Hepatic stellate cell (primary cell): ENCODE measurements around the gene RAB3D.
A peak's percentile ranks its signal among the peaks of the same experiment; 100 is the strongest.
"Not testable (repeated sequence)": the region's sequence is repeated elsewhere in the genome, so short reads cannot be mapped to it uniquely, and the experiment has no call there.

Experiments
- DNase-seq: peaks from one replicate; pipeline ENCODE4 v3.0.0; 2011; ENCODE audit warnings: low spot score

Gene RAB3D

GRCh38 chr19:11338121-11338520 is 1.3 kb downstream of the RAB3D start:
- no peak for DNase-seq

- DNase-seq = no peak
Observed at GRCh38 chr19:11337080-11337479, 2.4 kb downstream of the RAB3D start.

- no peak for DNase-seq
Observed at GRCh38 chr19:11335449-11336146, 3.9 kb downstream of the RAB3D start.

GRCh38 chr19:11333838-11334237 is 5.6 kb downstream of the RAB3D start:
- not testable (repeated sequence) for DNase-seq

GRCh38 chr19:11332822-11333221 is 6.6 kb downstream of the RAB3D start:
- no peak for DNase-seq

GRCh38 chr19:11331502-11331901 is 8.0 kb downstream of the RAB3D start:
- no peak for DNase-seq

GRCh38 chr19:11330127-11330526 is 9.3 kb downstream of the RAB3D start:
- no peak for DNase-seq

- no peak for DNase-seq
Observed at GRCh38 chr19:11325544-11325943, 13.9 kb downstream of the RAB3D start.

GRCh38 chr19:11324748-11325389 is 14.6 kb downstream of the RAB3D start:
- no peak for DNase-seq

- DNase-seq = peak; percentile 80
Observed at GRCh38 chr19:11324079-11324661, 15.3 kb downstream of the RAB3D start.

- no peak for DNase-seq
Observed at GRCh38 chr19:11323601-11324078, 15.8 kb downstream of the RAB3D start.

- no peak for DNase-seq
Observed at GRCh38 chr19:11322269-11323024, 17.0 kb downstream of the RAB3D start.

- DNase-seq = no peak
Observed at GRCh38 chr19:11321191-11322126, 18.0 kb downstream of the RAB3D start.

GRCh38 chr19:11320278-11320995 is 19.0 kb downstream of the RAB3D start:
- DNase-seq = not testable (repeated sequence)

- no peak for DNase-seq
Observed at GRCh38 chr19:11306337-11306736, 33.1 kb downstream of the RAB3D start.

- DNase-seq = no peak
Observed at GRCh38 chr19:11304936-11305335, 34.5 kb downstream of the RAB3D start.

GRCh38 chr19:11300811-11301120 is 38.7 kb downstream of the RAB3D start:
- no peak for DNase-seq

- no peak for DNase-seq
Observed at GRCh38 chr19:11299946-11300810, 39.3 kb downstream of the RAB3D start.

GRCh38 chr19:11296264-11296663 is 43.2 kb downstream of the RAB3D start:
- DNase-seq = no peak

GRCh38 chr19:11295665-11296245 is 43.7 kb downstream of the RAB3D start, which contains the start of gene TSPAN16:
TSPAN16 (plus strand) TSS chr19:11296160; CDS start chr19:11296298, 138 bp downstream.
- no peak for DNase-seq
